GM12891 (cell line): ENCODE data around the gene SLC5A11.

Experiments used
- POLR2A ChIP-seq: IDR thresholded peaks from 2 replicates; pipeline ENCODE4 v1.6.1; 2011; ENCODE audit warnings: low read depth, low read length, control low read depth
- POLR2AphosphoS5 ChIP-seq: IDR thresholded peaks from 2 replicates; pipeline ENCODE4 v1.6.1; 2011; ENCODE audit warnings: low read depth, low read length, control low read depth

DNA sequence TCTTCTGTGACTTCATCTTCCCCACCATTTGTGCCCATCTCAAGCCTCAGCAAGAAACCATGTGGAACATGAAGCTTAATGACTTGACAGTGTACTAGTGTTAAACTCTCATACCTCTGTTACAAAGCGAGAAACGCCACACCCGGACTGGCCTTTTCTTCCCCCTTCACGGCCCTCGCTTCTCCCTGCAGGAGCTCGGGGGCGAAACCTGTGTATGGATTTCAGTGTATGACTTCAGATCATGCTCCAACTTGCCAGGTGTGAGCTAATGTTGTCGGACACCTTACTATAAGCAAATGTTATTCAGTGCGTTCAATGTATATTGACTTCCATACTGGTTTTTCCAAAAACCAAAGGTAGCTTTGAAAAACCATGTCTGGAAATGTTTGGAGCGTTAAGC lies 20.1 kb upstream of the SLC5A11 start:
- TF ChIP-seq POLR2A (no peak), POLR2AphosphoS5 (no peak)
